GM19351 (cell line): ENCODE measurements around the gene ZNF652.
"Not testable (repeated sequence)": the region's sequence is repeated elsewhere in the genome, so short reads cannot be mapped to it uniquely, and the experiment has no call there.

Experiments
- ATAC-seq: cut with Tn5 transposase; IDR thresholded peaks from one replicate; pipeline ENCODE4 v1.9.1; 2021; ENCODE audit warnings: mild to moderate bottlenecking, moderate library complexity; ENCODE audit not compliant: unreplicated experiment

The ZNF652 gene

DNA sequence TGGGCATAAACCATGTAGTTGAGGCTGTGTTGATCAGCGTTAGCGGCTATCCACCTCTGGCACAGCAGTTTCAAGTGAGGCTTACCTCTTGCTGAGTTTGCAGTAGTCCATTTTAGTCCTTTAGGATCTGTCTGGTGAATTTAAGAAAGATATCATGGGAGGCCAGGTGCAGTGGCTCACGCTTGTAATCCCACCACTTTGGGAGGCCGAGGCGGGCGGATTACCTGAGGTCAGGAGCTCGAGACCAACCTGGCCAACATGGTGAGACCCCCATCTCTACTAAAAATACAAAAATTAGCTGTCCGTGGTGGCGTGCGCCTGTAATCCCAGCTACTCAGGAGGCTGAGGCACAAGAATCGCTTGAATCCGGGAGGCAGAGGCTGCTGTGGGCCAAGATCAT, 86.1 kb downstream of the ZNF652 start:
- not testable (repeated sequence) for ATAC-seq

DNA sequence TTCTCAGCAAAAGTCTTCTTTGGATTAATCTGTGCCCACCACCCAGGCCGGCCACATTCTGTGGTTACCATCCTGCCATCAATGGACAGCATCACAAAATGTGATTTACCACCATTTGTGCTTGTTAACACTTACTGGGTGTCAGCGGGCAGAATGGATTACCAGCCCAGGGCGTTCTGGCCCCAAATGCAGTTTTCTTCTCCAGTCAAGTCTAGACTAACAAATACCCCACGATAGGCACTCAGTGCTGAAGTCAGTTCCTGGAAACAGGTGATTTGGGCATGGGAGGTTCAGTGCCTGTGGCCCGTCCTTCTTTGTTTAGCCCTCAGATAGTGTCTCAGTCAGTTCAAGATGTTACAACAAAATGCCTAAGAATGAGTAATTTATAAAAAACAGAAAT, 92.7 kb downstream of the ZNF652 start:
- ATAC-seq, result no peak

DNA sequence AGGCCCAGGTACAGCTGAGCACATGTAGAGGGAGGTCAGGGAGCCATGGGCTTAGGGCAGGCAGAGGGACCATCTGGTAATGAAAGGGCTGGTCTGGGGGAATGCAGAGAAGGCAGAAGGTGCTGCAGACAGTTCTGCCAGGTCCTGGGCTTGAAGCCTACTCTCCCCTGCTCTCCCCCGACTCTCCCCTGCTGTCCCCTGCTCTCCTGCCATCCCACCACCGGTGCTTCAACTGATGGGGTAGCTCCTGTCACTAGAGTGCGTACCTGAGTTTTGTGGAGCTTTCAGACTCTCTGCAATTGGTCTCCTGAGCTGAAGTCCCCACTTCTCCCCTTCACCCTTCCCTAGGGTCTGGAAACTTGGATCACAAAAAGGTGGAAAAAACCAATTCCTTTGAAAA, 94.1 kb downstream of the ZNF652 start:
- no peak for ATAC-seq

DNA sequence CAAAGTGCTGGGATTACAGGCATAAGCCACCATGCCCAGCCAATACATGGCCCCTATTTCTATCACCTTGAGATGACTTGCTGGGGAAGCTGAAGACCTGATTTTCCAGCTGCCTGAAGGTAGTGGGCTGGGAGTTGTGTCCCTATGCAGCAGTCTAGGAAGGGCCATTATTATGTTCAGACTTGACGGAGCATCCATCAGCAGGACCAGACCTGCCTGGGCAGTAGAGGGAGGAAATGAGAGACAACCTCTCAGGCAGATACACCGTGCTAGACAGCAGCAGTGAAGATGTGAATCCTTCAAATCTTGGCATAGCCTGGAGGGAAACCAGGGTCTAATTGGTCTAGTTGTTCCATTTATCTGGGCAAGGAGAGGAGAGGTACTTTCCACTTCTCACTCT, 95.8 kb downstream of the ZNF652 start:
- ATAC-seq, result no peak

DNA sequence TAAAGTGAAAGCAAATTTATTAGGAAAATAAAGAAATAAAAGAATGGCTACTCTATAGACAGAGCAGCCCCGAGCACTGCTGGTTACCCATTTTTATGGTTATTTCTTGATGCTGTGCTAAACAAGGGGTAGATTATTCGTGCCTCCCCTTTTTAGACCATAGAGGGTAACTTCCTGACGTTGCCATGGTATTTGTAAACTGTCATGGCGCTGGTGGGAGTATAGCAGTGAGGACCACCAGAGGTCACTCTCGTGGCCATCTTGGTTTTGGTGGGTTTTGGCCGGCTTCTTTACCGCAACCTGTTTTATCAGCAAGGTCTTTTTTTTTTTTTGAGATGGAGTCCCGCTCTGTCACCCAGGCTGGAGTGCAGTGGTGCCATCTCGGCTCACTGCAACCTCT, 100.5 kb downstream of the ZNF652 start:
- ATAC-seq, result not testable (repeated sequence)

DNA sequence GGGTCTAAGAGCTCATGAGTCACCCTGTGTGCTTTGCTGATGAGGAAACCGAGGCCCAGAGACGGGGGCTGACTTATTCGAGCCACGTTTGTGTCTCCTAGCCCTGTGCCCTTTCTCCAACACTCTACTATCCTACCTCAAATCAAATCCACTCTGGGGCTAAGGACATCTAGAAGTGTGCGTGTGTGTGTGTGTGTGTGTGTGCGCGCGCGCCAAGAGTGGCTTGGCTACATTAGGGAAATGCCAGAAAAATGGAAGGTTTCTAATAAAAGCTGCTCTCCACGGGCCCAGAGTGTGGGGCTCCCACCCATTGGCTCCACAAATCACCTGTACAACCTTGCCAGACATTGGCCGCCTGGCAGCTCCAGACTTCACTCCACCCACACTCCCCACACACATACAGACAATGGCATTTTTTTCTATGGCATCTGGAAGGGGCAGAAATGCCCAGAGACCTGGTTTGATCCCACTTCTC, 101.2 kb downstream of the ZNF652 start:
- ATAC-seq, result no peak

DNA sequence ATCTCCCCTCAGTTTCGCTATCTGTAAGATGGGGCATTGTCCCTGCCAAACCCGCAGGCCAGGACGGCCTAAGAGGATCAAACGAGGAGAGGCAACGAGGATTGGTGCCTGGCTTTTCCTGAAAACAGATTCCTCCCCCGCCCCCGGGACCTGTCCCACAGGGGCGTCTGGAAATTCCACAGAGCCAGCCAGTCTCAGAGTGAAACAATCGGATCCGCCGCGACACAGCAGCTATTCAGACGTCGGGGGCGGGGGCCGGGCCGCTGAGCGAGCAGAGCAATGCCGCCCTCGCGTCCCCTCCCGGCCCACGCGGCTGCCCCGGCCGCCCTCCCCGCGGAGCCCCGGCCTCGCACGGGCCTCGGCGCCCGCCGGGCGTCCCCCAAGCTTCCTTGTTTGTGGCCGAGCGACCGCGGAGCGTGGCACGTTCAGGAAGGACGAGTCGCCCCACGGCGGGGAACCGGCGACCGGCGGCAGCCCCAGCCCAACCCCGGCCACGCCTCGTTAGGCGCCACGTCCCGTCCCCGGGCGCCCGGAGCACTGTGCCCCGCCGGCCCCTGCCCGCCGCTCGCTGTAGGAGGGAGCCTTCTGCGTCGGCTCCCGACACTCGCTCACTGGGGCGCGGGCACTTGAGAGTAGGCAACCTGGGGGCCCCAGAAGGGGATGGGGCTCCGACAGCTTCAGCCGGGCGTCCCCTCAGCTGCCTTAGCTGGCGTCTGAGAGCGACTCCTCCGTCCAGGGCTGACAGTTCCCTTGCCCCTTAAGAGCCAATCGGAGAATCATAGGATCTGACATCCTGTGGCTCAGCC, 101.8 kb downstream of the ZNF652 start:
- ATAC-seq, result no peak

DNA sequence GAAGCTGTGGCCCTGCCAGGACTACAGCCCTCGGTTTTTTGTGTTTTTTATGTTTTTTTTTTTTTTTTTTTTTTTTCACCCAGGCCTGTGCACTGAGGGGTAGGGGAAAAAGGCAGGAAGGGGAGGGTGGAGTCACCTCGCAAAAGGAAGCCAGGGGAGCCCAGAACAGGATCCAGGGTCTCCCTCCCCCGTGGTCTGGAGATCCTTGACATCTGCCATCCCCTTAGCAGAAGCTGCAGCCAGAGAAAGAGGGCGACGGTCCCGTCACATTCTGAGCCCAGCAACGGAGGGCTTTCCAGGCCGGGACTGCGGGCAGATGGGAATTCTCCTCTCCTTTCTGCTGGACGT, 102.4 kb downstream of the ZNF652 start:
- ATAC-seq, result no peak

DNA sequence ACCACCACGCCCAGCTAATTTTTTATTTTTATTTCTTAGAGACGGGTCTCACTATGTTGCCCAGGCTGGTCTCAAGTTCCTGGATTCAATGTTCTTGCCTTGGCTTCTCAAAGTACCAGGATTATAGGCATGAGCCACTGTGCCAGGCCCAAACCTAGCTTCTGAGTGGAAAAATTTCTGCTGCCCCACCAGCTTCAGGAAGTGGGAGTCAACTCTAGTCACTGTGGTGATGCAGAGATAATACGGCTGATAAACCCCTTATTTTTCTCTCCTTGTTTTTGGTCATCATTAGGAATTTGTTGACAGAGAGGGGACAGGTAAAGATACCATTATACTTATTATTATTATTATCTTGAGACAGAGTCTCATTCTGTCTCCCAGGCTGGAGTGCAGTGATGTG, 103.7 kb downstream of the ZNF652 start:
- no peak for ATAC-seq

DNA sequence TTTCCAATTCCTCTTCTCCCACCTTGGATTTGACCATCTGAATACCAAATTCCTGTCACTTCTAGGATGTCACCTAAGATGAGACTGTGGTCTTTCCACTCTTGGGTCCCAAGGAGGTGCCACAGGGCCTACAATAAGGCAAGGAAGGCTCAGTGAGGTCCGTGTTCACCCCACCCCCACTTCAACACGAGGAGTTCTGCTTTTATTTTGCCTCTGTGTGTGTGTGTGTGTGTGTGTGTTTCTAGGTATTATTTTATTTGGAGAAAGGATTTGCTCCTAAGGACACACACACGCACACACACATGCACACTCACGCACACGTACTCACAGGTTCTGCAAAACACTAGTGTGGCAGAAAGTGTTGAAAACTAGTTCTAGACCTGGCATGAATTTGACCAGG, 106.9 kb downstream of the ZNF652 start:
- ATAC-seq, result no peak

DNA sequence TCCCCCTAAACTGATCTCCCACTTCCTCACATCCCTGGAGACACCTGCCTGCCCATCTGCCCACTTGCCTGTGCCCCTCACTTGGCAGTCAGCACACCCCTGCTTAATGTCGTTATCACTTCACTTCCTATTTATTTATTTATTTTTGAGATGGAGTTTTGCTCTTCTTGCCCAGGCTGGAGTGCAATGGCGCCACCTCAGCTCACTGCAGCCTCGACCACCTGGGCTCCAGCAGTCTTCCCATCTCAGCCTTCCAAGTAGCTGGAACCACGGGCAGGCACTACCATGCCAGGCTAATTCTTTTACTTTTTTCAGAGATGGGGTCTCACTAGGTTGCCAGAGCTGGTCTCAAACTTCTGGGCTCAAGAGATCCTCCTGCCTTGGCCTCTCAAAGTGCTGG, 108.0 kb downstream of the ZNF652 start:
- ATAC-seq, result no peak

DNA sequence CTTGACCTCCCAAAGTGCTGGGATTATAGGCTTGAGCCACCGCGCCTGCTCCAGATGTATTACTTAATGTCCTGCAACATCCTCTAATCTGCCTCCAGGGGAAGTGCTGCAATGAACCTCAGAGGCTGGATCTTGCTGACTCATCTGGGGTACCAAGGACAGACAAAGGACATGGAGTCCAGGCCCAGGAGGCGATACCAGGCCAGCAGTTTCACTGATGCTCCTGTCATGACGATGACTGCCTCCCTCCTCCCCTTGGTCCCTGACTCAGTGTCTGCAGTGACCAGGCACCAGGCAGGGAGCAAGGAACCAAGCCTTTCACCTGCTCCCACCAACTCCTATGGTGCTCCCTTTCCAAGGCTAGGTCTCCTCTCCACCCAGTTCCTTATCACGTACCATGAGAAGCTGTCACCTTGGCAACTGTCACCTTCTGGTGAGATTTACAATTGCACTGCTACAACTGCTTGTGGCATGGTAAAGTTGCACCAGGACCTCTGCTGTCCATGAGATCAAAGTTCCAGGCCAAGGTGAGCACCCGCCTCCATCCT, 109.8 kb downstream of the ZNF652 start:
- no peak for ATAC-seq

DNA sequence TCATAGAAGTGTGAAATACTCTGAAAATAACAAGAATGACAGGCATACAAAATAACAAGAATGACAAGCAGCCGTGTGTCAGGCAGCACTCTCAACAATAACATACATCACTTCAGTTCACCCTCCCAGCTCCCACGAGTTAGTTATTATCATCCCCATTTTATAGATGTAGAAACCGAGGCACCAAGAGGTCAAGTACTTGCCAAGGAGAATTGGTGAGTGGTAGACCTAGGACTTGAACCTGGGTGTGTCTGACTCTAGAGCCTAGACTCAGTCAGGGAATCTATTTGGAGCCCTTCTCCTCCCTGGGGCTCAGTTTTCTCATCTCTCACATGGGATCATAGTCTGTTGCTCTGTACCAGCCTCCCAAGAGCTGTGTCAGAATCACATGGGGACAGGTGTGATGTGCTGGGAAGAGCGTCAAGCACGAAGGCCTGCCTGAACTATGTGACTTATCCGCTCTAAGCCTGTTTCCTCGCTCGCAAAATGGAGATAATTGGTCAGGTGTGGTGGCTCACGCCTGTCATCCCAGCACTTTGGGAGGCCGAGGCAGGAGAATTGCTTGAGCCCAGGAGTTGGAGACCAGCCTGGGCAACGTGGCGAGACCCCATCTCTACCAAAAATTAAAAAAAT, 112.0 kb downstream of the ZNF652 start:
- no peak for ATAC-seq

DNA sequence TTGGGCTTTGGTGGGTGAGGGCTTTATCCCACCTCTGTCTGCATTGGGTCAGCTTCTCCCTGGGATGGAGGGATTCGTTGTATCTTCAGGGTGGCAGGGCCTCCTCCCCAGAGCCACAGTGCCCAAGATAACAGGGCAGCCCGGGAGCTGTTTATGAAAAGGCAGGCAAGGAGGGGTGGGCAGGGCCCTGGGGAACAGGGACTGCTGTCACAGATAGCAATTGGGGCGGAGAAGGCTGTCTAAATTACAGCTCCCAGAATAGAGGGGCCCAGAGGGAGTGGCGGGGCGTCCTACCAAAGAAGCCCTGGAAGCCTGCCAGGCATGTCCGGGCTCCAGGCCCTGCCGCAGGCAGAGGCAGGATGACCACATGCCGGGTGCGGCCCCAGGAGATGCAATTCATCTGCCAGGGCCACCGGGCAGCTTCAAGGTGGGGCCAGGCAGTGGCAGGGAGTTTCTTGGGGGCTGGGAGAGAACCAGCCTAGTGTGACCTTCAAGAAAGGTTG, 112.7 kb downstream of the ZNF652 start:
- ATAC-seq, result no peak

DNA sequence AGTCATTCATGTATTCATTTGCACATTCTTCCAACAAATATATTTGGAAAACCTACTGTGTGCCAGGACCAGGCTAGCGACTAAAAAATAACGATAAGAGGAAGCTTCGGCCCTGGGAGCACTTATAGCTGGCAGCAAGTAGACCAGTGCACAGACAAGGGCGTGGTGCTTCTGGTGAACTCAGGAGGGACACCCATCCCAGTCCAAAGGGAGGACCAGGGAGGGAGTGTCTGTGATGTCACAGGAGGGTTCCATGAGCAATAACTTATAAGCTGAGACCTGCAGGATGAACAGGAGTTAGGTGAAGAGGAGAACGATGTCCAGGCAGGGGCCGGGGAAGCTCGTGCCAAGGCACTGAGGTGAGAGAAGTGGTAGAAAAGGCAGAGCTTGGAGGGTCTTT, 114.1 kb downstream of the ZNF652 start:
- ATAC-seq, result no peak

DNA sequence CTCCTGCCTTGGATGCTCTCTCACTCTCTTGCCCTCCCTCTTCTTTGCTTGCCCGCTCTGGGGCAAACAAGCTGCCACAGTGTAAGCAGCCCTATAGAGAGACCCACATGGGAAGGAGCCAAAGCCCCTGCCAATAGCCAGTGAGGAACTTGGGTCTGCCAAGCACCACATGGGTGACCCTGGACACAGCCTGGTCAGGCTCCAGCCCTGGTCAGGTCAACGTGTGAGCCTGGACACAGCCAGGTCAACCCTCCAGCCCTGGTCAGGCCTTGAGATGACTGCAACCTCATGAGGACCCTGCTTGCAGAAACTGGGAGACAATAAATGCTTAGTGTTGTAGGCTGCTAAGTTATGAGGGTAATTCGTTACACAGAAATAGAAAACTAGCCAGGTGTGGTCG, 117.2 kb downstream of the ZNF652 start:
- no peak for ATAC-seq
